GM19193 (cell line): ENCODE results near the gene ADAMTS14.

ENCODE experiments used
- POLR2A ChIP-seq: IDR thresholded peaks from 4 replicates; pipeline ENCODE4 v1.6.1; 2011; ENCODE audit not compliant: insufficient read depth, insufficient read length; ENCODE audit errors: extremely low read depth

ADAMTS14 gene

GRCh38 chr10:70656489-70656888, 15.8 kb upstream of the ADAMTS14 start:
- TF ChIP-seq POLR2A: no peak

GRCh38 chr10:70657041-70657440, 15.3 kb upstream of the ADAMTS14 start:
- no peak for TF ChIP-seq POLR2A

- TF ChIP-seq POLR2A: no peak
Observed at GRCh38 chr10:70658582-70659136, 13.6 kb upstream of the ADAMTS14 start.

- TF ChIP-seq POLR2A: no peak
Observed at GRCh38 chr10:70659306-70659705, 13.0 kb upstream of the ADAMTS14 start.

- no peak for TF ChIP-seq POLR2A
Observed at GRCh38 chr10:70660722-70661121, 11.6 kb upstream of the ADAMTS14 start.

GRCh38 chr10:70661623-70662361, 10.5 kb upstream of the ADAMTS14 start:
- TF ChIP-seq POLR2A: no peak

GRCh38 chr10:70662362-70663220, 9.7 kb upstream of the ADAMTS14 start:
- TF ChIP-seq POLR2A: no peak

- TF ChIP-seq POLR2A: no peak
Observed at GRCh38 chr10:70664702-70665195, 7.6 kb upstream of the ADAMTS14 start.

GRCh38 chr10:70666960-70667798, 5.1 kb upstream of the ADAMTS14 start:
- TF ChIP-seq POLR2A: no peak

GRCh38 chr10:70668454-70668970, 3.8 kb upstream of the ADAMTS14 start:
- TF ChIP-seq POLR2A: no peak

GRCh38 chr10:70669015-70669414, 3.3 kb upstream of the ADAMTS14 start:
- TF ChIP-seq POLR2A: no peak

- no peak for TF ChIP-seq POLR2A
Observed at GRCh38 chr10:70669732-70670317, 2.5 kb upstream of the ADAMTS14 start.

GRCh38 chr10:70671619-70672164, 614 bp upstream of the ADAMTS14 start:
- no peak for TF ChIP-seq POLR2A
